ENCODE measurements around the gene LARP6. TPM values are rescaled to one million over a fixed set of nuclear protein-coding genes. Genes with fewer than 3 reads are reported as not detected.

LARP6 gene
- total RNA-seq, 1 donor from 2014 or later, result 21.6 TPM

DNA sequence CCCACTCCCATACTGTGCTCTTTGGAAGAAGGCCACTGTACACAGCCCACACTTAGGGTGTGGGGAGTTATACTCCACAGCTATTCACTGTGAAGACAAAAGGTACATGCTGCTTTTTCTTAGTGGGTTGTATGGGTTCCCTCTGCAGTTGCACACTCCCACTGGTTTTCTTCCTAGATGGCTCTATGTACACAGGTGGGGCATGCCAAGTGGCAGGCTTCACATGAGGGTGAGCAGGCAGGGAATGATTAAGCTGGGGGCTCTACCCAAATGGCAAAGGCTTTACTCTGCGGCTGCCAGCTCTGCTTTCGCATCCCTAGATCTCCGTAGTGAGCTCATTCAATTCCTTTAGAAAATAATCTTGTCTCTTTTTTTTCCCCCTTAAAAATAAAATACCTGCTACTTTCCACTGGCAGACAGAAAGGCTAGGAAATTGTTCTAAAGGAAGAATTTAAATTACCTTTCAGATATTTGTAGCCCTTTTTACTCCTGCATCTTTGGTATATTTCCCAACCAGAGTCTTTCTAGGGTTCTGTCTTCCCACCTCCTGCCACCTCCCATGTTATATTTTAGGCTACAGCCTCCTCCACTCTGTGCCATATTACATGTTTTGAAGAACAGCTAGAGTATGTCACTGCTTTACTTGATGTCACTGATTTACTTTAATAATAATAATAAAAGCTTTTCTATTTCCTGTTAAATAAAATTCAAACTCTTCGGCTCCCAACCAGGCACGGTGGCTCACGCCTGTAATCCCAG lies 8.2 kb downstream of the LARP6 start:
- H3K27ac Mint-ChIP-seq (ENCODE audit: unreplicated experiment), result no peak overlapping the region
- H3K4me3 Mint-ChIP-seq (ENCODE audit: unreplicated experiment), result no peak overlapping the region

DNA sequence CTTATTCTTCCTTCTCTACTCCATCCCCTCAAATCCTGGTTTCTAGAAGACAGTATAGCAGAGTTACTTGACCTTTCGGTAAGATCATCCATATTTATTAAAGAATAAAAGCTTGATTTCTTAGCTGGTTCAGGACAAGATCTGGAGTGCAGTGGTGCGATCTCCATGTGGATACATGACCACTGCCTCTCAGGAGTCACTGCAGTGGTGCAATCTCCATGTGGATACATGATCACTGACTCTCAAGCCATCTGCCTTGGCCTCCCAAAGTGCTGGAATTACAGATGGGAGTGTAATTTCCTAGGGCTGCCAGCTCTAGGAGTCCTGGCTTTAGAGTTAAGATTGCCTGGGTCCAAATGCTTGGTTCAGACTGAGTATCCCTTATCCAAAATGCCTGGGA lies 16.5 kb downstream of the LARP6 start:
- no peaks in the 10 kb centered on the region for H3K4me1 Mint-ChIP-seq (ENCODE audit: low read depth, unreplicated experiment)
- no peaks in the 10 kb centered on the region for H3K27me3 Mint-ChIP-seq (ENCODE audit: unreplicated experiment)
- no peak overlapping the region for H3K4me3 Mint-ChIP-seq (ENCODE audit: unreplicated experiment)
- H3K27ac Mint-ChIP-seq (ENCODE audit: unreplicated experiment), result no peak overlapping the region
- no peak for DNase-seq
- H3K9me3 Mint-ChIP-seq (ENCODE audit: unreplicated experiment), result no peaks in the 10 kb centered on the region
- TF ChIP-seq, protein P1, sequence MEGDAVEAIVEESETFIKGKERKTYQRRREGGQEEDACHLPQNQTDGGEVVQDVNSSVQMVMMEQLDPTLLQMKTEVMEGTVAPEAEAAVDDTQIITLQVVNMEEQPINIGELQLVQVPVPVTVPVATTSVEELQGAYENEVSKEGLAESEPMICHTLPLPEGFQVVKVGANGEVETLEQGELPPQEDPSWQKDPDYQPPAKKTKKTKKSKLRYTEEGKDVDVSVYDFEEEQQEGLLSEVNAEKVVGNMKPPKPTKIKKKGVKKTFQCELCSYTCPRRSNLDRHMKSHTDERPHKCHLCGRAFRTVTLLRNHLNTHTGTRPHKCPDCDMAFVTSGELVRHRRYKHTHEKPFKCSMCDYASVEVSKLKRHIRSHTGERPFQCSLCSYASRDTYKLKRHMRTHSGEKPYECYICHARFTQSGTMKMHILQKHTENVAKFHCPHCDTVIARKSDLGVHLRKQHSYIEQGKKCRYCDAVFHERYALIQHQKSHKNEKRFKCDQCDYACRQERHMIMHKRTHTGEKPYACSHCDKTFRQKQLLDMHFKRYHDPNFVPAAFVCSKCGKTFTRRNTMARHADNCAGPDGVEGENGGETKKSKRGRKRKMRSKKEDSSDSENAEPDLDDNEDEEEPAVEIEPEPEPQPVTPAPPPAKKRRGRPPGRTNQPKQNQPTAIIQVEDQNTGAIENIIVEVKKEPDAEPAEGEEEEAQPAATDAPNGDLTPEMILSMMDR (IDR thresholded peaks at IDR 0.05; ENCODE audit: partially characterized antibody, unreplicated experiment), result no peak
- H3K36me3 Mint-ChIP-seq (ENCODE audit: unreplicated experiment), result peaks cover 4% of the 10 kb centered on the region

More for the DNA sequence above, 8.2 kb downstream of the LARP6 start:
- H3K27me3 Mint-ChIP-seq (ENCODE audit: unreplicated experiment), result no peaks in the 10 kb centered on the region
- TF ChIP-seq, protein P1 (IDR thresholded peaks at IDR 0.05; ENCODE audit: partially characterized antibody, unreplicated experiment), result no peak
- no peak for DNase-seq
- H3K36me3 Mint-ChIP-seq (ENCODE audit: unreplicated experiment), result no peaks in the 10 kb centered on the region
- no peaks in the 10 kb centered on the region for H3K9me3 Mint-ChIP-seq (ENCODE audit: unreplicated experiment)
- H3K4me1 Mint-ChIP-seq (ENCODE audit: low read depth, unreplicated experiment), result no peaks in the 10 kb centered on the region

DNA sequence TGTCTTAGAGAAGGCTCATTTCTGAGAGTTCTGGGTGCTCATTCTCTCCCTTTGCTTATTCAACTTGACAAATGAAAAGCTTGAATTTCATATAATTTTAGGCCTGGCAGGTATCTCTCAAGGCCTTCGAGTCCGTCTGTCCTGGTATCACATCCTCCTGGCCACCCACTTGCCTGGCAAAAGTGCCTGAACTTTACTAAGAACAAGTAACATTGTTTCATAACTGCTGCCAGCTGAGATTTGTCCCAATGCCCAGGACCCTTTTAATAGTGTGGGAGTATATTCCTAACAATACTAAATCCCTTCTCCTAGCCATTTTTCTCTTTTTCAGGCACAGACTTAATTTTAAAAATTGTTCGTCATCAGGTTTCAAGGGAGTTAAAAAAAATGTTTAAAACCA lies 18.1 kb downstream of the LARP6 start:
- no peaks in the 10 kb centered on the region for H3K27me3 Mint-ChIP-seq (ENCODE audit: unreplicated experiment)
- H3K27ac Mint-ChIP-seq (ENCODE audit: unreplicated experiment), result no peak overlapping the region
- DNase-seq, result no peak
- TF ChIP-seq, protein P1 (IDR thresholded peaks at IDR 0.05; ENCODE audit: partially characterized antibody, unreplicated experiment), result no peak
- H3K36me3 Mint-ChIP-seq (ENCODE audit: unreplicated experiment), result peaks cover 4% of the 10 kb centered on the region
- no peak overlapping the region for H3K4me3 Mint-ChIP-seq (ENCODE audit: unreplicated experiment)
- H3K9me3 Mint-ChIP-seq (ENCODE audit: unreplicated experiment), result no peaks in the 10 kb centered on the region
- H3K4me1 Mint-ChIP-seq (ENCODE audit: low read depth, unreplicated experiment), result no peaks in the 10 kb centered on the region

DNA sequence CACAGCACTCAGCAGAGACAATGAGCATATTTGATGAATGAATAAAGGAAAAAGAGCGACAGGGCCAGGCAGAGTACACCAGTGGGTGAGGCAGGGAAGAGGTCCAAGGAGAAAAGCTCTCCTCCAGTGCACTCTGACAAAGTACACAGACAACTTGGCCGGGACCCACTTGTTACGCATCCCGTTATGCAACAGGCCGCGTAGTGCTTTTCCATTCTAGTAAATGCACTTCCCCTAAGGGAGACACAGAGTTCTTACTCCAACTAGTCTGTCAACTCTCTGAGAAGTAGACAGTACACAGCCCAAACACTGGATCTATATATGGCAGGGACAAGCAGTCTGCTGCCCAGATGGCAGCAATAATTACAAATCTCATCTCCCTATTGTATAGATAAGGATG lies 18.5 kb downstream of the LARP6 start:
- H3K4me1 Mint-ChIP-seq (ENCODE audit: low read depth, unreplicated experiment), result no peaks in the 10 kb centered on the region
- no peak overlapping the region for H3K27ac Mint-ChIP-seq (ENCODE audit: unreplicated experiment)
- TF ChIP-seq, protein P1 (IDR thresholded peaks at IDR 0.05; ENCODE audit: partially characterized antibody, unreplicated experiment), result no peak
- peaks cover 4% of the 10 kb centered on the region for H3K36me3 Mint-ChIP-seq (ENCODE audit: unreplicated experiment)
- no peaks in the 10 kb centered on the region for H3K9me3 Mint-ChIP-seq (ENCODE audit: unreplicated experiment)
- DNase-seq, result no peak
- no peak overlapping the region for H3K4me3 Mint-ChIP-seq (ENCODE audit: unreplicated experiment)
- no peaks in the 10 kb centered on the region for H3K27me3 Mint-ChIP-seq (ENCODE audit: unreplicated experiment)

DNA sequence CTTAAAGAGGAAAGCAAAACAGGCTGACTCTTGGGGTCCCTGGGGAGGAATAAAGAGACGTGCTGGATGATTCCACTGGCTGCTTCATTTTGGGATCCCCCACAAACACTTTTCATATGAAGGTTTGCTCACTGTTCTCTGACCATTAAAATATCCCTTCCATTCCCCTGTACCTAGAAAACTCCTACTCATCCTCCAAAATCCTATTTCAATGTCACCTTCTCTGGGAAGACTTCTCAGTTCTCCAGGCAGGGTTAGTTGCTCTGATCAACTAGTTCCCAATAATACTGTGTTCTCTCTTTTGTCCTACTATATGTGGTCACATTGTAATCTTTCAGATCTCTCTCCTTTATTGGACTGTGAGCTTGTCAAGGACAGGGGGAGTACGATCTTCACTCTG lies 19.0 kb downstream of the LARP6 start:
- no peak for DNase-seq
- Mint-ChIP-seq H3K36me3 (ENCODE audit: unreplicated experiment) (peaks cover 4% of the 10 kb centered on the region), H3K4me1 (ENCODE audit: low read depth, unreplicated experiment) (no peaks in the 10 kb centered on the region), H3K4me3 (ENCODE audit: unreplicated experiment) (no peak overlapping the region), H3K27ac (ENCODE audit: unreplicated experiment) (no peak overlapping the region), H3K27me3 (ENCODE audit: unreplicated experiment) (no peaks in the 10 kb centered on the region), H3K9me3 (ENCODE audit: unreplicated experiment) (no peaks in the 10 kb centered on the region)
- TF ChIP-seq, protein P1 (IDR thresholded peaks at IDR 0.05; ENCODE audit: partially characterized antibody, unreplicated experiment), result no peak
